ENCODE measurements around the gene ROBO2.

The ROBO2 gene

DNA sequence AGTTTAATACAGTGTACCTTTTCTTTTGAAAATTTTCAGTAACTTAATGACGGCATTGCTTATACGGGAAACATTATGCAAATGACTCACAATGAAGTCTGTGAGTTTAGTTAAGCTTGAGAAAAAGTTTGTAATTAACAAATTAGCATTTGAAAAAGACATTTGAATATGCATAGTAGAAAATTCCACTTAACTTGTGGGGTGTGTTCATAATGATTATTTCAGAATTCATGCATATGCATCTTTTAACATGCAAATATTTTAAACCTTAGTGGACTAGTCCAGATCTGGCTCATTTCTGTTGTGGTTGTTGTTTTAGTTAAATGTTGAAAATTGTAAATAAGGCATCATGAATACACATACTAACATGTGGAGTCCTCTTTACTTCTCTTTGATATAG, 239.4 kb downstream of the ROBO2 start:
- TF ChIP-seq, protein P1, sequence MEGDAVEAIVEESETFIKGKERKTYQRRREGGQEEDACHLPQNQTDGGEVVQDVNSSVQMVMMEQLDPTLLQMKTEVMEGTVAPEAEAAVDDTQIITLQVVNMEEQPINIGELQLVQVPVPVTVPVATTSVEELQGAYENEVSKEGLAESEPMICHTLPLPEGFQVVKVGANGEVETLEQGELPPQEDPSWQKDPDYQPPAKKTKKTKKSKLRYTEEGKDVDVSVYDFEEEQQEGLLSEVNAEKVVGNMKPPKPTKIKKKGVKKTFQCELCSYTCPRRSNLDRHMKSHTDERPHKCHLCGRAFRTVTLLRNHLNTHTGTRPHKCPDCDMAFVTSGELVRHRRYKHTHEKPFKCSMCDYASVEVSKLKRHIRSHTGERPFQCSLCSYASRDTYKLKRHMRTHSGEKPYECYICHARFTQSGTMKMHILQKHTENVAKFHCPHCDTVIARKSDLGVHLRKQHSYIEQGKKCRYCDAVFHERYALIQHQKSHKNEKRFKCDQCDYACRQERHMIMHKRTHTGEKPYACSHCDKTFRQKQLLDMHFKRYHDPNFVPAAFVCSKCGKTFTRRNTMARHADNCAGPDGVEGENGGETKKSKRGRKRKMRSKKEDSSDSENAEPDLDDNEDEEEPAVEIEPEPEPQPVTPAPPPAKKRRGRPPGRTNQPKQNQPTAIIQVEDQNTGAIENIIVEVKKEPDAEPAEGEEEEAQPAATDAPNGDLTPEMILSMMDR (IDR thresholded peaks at IDR 0.05; ENCODE audit: low read depth, low read length): no peak
- H3K36me3 ChIP-seq: no peaks in the 10 kb centered on the region
- no peak overlapping the region for H3K4me3 ChIP-seq (ENCODE audit: low read depth, low read length)
- DNase-seq: no peak
- H3K27me3 ChIP-seq: no peaks in the 10 kb centered on the region
- no peaks in the 10 kb centered on the region for H3K9me3 ChIP-seq
- peaks cover 8% of the 10 kb centered on the region; the same call in 1 of the 2 replicates for H3K4me1 ChIP-seq

DNA sequence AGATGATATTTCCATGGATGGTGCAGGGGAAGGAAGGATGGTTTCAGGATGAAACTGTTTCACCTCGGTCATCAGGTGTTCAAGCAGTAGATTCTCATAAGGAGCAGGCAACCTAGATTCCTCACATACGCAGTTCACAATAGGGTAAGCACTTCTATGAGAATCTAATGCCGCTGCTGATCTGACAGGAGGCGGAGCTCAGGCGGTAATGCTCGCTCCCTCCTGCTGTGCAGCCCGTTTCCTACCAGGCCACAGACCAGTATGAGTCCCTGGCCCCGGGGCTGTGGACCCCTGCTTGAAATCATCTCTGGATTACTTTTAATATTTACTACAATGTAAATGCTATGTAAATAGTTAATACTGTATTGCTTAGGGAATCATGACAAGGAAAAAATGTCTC, 241.8 kb downstream of the ROBO2 start:
- peak overlapping the region; percentile 10; the same call in 1 of the 2 replicates for H3K4me3 ChIP-seq (ENCODE audit: low read depth, low read length)
- peak; percentile 48 for DNase-seq
- peaks cover 8% of the 10 kb centered on the region; the same call in 1 of the 2 replicates for H3K4me1 ChIP-seq
- TF ChIP-seq, protein P1 (IDR thresholded peaks at IDR 0.05; ENCODE audit: low read depth, low read length): no peak
- H3K9me3 ChIP-seq: no peaks in the 10 kb centered on the region
- no peaks in the 10 kb centered on the region for H3K36me3 ChIP-seq
- no peaks in the 10 kb centered on the region for H3K27me3 ChIP-seq

DNA sequence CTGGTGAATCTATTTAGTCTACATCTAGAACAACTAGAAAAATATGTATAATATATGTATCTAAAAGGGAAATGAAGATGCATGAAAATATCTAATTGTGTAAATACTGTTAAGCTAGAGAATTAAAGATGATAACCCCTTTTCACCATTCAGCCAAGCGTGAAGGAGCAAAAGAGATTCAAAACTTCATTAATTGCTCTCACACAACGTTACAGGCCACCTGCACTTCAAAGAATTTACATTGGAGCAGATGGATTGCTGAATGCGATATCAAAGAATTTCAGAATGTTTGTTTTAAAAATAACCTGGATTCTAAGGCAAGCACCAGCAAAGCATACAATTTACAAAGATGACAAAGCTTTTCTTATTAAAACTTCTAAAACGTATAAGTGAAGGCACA, 243.2 kb downstream of the ROBO2 start:
- Histone ChIP-seq H3K27me3 (no peaks in the 10 kb centered on the region), H3K36me3 (no peaks in the 10 kb centered on the region), H3K4me1 (peaks cover 8% of the 10 kb centered on the region; the same call in 1 of the 2 replicates), H3K9me3 (no peaks in the 10 kb centered on the region), H3K4me3 (ENCODE audit: low read depth, low read length) (no peak overlapping the region)
- no peak for DNase-seq
- TF ChIP-seq, protein P1 (IDR thresholded peaks at IDR 0.05; ENCODE audit: low read depth, low read length): no peak

DNA sequence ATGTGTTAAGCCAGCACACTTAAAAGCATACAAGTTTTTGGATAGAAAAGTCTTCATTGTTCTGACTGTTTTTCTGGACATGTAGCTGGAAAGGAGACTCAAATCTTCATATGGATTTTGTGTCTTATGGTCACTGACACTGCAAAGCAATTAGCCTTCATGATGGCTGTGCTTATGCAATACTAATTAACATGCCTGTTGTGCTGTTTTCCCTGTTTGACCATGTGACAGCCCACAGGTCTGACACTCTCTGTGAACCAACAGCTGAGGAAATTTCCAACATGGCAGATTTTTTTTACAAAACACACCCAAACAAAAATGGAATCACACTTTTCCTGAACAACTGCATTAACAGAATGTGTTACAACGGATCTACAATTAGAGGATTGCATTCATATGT, 248.4 kb downstream of the ROBO2 start:
- DNase-seq: no peak
- TF ChIP-seq, protein P1 (IDR thresholded peaks at IDR 0.05; ENCODE audit: low read depth, low read length): no peak
- no peak overlapping the region for H3K4me3 ChIP-seq (ENCODE audit: low read depth, low read length)

DNA sequence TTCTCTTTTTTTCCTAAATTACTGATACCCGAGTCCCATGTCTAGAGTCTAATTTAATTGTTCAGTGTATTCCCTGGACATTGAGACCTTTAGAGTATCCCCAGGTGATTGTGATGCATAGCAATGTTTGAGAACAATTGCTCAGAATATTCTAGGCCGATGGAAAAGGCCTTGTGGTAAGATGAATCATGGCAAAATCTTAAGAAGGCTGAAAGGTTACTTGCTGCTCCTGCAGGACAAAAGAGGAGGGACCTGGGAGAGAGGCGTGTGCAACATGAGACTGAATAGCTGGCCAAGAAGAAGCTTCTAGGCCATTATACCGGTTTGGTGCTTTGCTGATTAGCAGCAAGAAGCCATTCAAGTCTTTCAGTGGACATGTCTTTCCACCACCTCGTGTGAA, 256.6 kb downstream of the ROBO2 start:
- Histone ChIP-seq H3K36me3 (no peaks in the 10 kb centered on the region), H3K4me1 (no peaks in the 10 kb centered on the region), H3K27me3 (no peaks in the 10 kb centered on the region), H3K4me3 (ENCODE audit: low read depth, low read length) (no peak overlapping the region), H3K9me3 (no peaks in the 10 kb centered on the region)
- TF ChIP-seq, protein P1 (IDR thresholded peaks at IDR 0.05; ENCODE audit: low read depth, low read length): no peak
- no peak for DNase-seq

More for the DNA sequence above, 248.4 kb downstream of the ROBO2 start:
- Histone ChIP-seq H3K4me1 (peaks cover 6% of the 10 kb centered on the region), H3K9me3 (no peaks in the 10 kb centered on the region), H3K36me3 (no peaks in the 10 kb centered on the region), H3K27me3 (no peaks in the 10 kb centered on the region)

DNA sequence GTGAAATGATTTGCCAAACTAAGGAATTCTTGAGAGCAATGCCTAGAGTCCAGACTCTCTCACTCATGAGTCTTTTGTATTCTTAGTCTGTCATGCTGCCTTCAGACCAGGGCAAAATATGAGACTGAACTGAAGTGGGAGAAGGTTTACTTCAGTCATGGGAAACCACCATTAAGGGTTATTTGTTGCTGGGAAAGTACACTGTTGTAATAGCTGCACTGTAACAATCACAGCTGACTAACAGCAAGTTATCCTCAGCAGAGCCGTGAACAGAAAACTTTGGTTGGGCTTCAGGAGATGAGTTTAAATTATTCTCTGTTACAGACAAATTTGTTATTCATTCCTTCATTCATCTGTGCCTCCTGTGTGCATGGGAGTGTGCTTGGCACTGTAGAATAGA, 258.5 kb downstream of the ROBO2 start:
- H3K4me3 ChIP-seq (ENCODE audit: low read depth, low read length): no peak overlapping the region
- H3K27me3 ChIP-seq: no peaks in the 10 kb centered on the region
- no peaks in the 10 kb centered on the region for H3K9me3 ChIP-seq
- DNase-seq: no peak
- TF ChIP-seq, protein P1 (IDR thresholded peaks at IDR 0.05; ENCODE audit: low read depth, low read length): no peak
- H3K4me1 ChIP-seq: no peaks in the 10 kb centered on the region
- H3K36me3 ChIP-seq: no peaks in the 10 kb centered on the region
